H1 (cell line): ENCODE results near the gene SPATS2L. TPM values are rescaled to one million over a fixed set of nuclear protein-coding genes. Genes with fewer than 3 reads are reported as not detected.

ENCODE experiments used
- CTCF ChIA-PET: fragments of 300-600 bp; sonication (Branson Sonifier 250); formaldehyde crosslinking; loops from one replicate; lab custom pipeline; 2021; ENCODE audit not compliant: partially characterized antibody; lab: Charles Lee
- POLR2A ChIA-PET: fragments of 300-600 bp; sonication (Branson Sonifier 250); formaldehyde crosslinking; loops from one replicate; lab custom pipeline; 2021; ENCODE audit warnings: inconsistent platforms; ENCODE audit not compliant: partially characterized antibody; lab: Charles Lee
- DNase-seq, 2 experiments: peaks; one replicate each; pipeline versions ENCODE4 v3.0.0 to v3.0.0-alpha.2; 2010 to 2022; ENCODE audit warnings: low spot score in 2 of 2, low read depth in 1 of 2, mixed read lengths in 1 of 2
- FAIRE-seq: peaks from 2 replicates; lab custom pipeline; 2011; peaks lifted over from hg19 to GRCh38; lab: Jason Lieb, UNC
- H2AFZ ChIP-seq: 2 replicates; pipeline ENCODE4 v1.8.1; 2012; ENCODE audit warnings: low read length, inconsistent platforms
- H2AK5ac ChIP-seq: 2 replicates; pipeline ENCODE4 v1.6.1; 2013; ENCODE audit warnings: low read depth, low read length
- H2BK120ac ChIP-seq: replicated peaks from 2 replicates; pipeline ENCODE3; 2013; ENCODE audit warnings: low read depth, low read length, inconsistent platforms
- H2BK12ac ChIP-seq: 2 replicates; pipeline ENCODE4 v1.6.1; 2013; ENCODE audit warnings: low read depth, low read length
- H2BK15ac ChIP-seq: 2 replicates; pipeline ENCODE4 v1.6.1; 2013; ENCODE audit warnings: low read length
- H2BK20ac ChIP-seq: 2 replicates; pipeline ENCODE4 v1.6.1; 2013; ENCODE audit warnings: low read length
- H2BK5ac ChIP-seq: 2 replicates; pipeline ENCODE4 v1.6.1; 2013; ENCODE audit warnings: low read depth, low read length
- H3K14ac ChIP-seq: 2 replicates; pipeline ENCODE4 v1.6.1; 2013; ENCODE audit warnings: inconsistent platforms; ENCODE audit not compliant: insufficient read length
- H3K18ac ChIP-seq: 2 replicates; pipeline ENCODE4 v1.6.1; 2013; ENCODE audit warnings: low read length; ENCODE audit errors: extremely low read depth
- H3K23ac ChIP-seq: 2 replicates; pipeline ENCODE4 v1.6.1; 2013; ENCODE audit warnings: inconsistent platforms; ENCODE audit not compliant: insufficient read length
- H3K23me2 ChIP-seq: 2 replicates; pipeline ENCODE4 v1.6.1; 2013; ENCODE audit warnings: low read depth, low read length
- H3K27ac ChIP-seq: 2 replicates; pipeline ENCODE4 v1.6.1; 2011; ENCODE audit warnings: low read depth, low read length, inconsistent platforms
- H3K27me3 ChIP-seq, 4 experiments: replicated peaks in 1 of 4; 1 replicate in 1 of 4; 2 replicates in 3 of 4; pipeline versions ENCODE4 v1.6.1 to v1.8.1; 2011 to 2013; ENCODE audit warnings: low read length in 3 of 4, mild to moderate bottlenecking in 3 of 4, inconsistent platforms in 2 of 4, mixed read lengths in 2 of 4, moderate library complexity in 1 of 4; ENCODE audit not compliant: control insufficient read depth in 3 of 4, insufficient read depth in 3 of 4; ENCODE audit errors: extremely low read depth in 1 of 4
- H3K36me3 ChIP-seq, 4 experiments: 2 replicates each; pipeline versions ENCODE4 v1.6.1 to v1.8.1; 2011 to 2013; ENCODE audit warnings: mild to moderate bottlenecking in 4 of 4, low read length in 3 of 4, moderate library complexity in 2 of 4, control low read depth in 1 of 4, inconsistent platforms in 1 of 4; ENCODE audit not compliant: insufficient read depth in 4 of 4, control insufficient read depth in 2 of 4
- H3K4ac ChIP-seq: replicated peaks from 2 replicates; pipeline ENCODE3; 2013; ENCODE audit warnings: low read length, low read depth, mixed read lengths, inconsistent platforms; ENCODE audit not compliant: insufficient read length
- H3K4me1 ChIP-seq, 4 experiments: replicated peaks in 1 of 4; 1 replicate in 1 of 4; 2 replicates in 3 of 4; pipeline versions ENCODE4 v1.6.1 to v1.8.1; 2011 to 2013; ENCODE audit warnings: low read length in 3 of 4, inconsistent platforms in 2 of 4, mixed read lengths in 1 of 4; ENCODE audit not compliant: insufficient read depth in 4 of 4, control insufficient read depth in 3 of 4
- H3K4me2 ChIP-seq, 2 experiments: 2 replicates each; pipeline versions ENCODE4 v1.6.1 to v1.8.1; 2011 to 2013; ENCODE audit warnings: low read depth in 2 of 2, low read length in 2 of 2, control low read depth in 1 of 2, inconsistent platforms in 1 of 2, mild to moderate bottlenecking in 1 of 2; ENCODE audit not compliant: insufficient read depth in 1 of 2
- H3K4me3 ChIP-seq, 4 experiments: fragments of 200-600, 300-600 bp in 1 of 4; sonication (generic), shearing (Covaris generic), sonication (Bioruptor Twin) in 1 of 4; 2 replicates each; pipeline versions ENCODE4 v1.5.1 to v1.8.1; 2011 to 2016; ENCODE audit warnings: low read length in 4 of 4, low read depth in 3 of 4, control low read depth in 2 of 4, inconsistent platforms in 2 of 4, mild to moderate bottlenecking in 2 of 4, mixed read lengths in 1 of 4, moderate library complexity in 1 of 4; ENCODE audit not compliant: insufficient read depth in 2 of 4; ENCODE audit errors: extremely low read depth in 1 of 4
- H3K56ac ChIP-seq: replicated peaks from 2 replicates; pipeline ENCODE3; 2013; ENCODE audit warnings: low read depth, mild to moderate bottlenecking, mixed read lengths, low read length, inconsistent platforms; ENCODE audit not compliant: insufficient read length
- H3K79me1 ChIP-seq: 2 replicates; pipeline ENCODE4 v1.6.1; 2013; ENCODE audit warnings: low read depth, low read length, control low read depth
- H3K79me2 ChIP-seq, 2 experiments: 2 replicates each; pipeline versions ENCODE4 v1.6.1 to v1.8.1; 2012 to 2013; ENCODE audit warnings: low read length in 2 of 2, mild to moderate bottlenecking in 2 of 2, inconsistent platforms in 1 of 2; ENCODE audit not compliant: insufficient read depth in 2 of 2, control insufficient read depth in 1 of 2
- H3K9ac ChIP-seq, 4 experiments: replicated peaks in 1 of 4; 1 replicate in 1 of 4; 2 replicates in 3 of 4; pipeline versions ENCODE4 v1.6.1 to v1.8.1; 2011 to 2013; ENCODE audit warnings: low read depth in 3 of 4, low read length in 3 of 4, control low read depth in 2 of 4, mild to moderate bottlenecking in 2 of 4, moderate library complexity in 2 of 4, inconsistent platforms in 1 of 4; ENCODE audit errors: extremely low read depth in 1 of 4
- H3K9me3 ChIP-seq, 2 experiments: 2 replicates each; pipeline versions ENCODE4 v1.6.1 to v1.8.1; 2012 to 2013; ENCODE audit warnings: mild to moderate bottlenecking in 2 of 2, moderate library complexity in 2 of 2, control low read depth in 1 of 2, inconsistent platforms in 1 of 2, low read depth in 1 of 2, low read length in 1 of 2, mixed read lengths in 1 of 2; ENCODE audit not compliant: insufficient read depth in 2 of 2
- H4K20me1 ChIP-seq, 2 experiments: replicated peaks in 1 of 2; 2 replicates each; pipeline versions ENCODE3 to v1.8.1; 2011 to 2013; ENCODE audit warnings: inconsistent platforms in 2 of 2, low read length in 2 of 2, mild to moderate bottlenecking in 1 of 2; ENCODE audit not compliant: insufficient read depth in 2 of 2, control insufficient read depth in 1 of 2
- H4K5ac ChIP-seq: 2 replicates; pipeline ENCODE4 v1.6.1; 2013; ENCODE audit warnings: low read length, low read depth, mixed read lengths, inconsistent platforms; ENCODE audit not compliant: insufficient read length
- H4K8ac ChIP-seq: 2 replicates; pipeline ENCODE4 v1.8.0; 2013; ENCODE audit warnings: mild to moderate bottlenecking, moderate library complexity, low read length, inconsistent platforms; ENCODE audit not compliant: insufficient read depth; ENCODE audit errors: extremely low read depth
- H4K91ac ChIP-seq: replicated peaks from 2 replicates; pipeline ENCODE3; 2013; ENCODE audit warnings: low read length, mixed read lengths, inconsistent platforms; ENCODE audit not compliant: insufficient read length
- EP300 ChIP-seq, 2 experiments: IDR thresholded peaks; 1 replicate in 1 of 2; 2 replicates in 1 of 2; pipeline ENCODE4 v1.6.1; 2011 to 2012; ENCODE audit warnings: low read depth in 2 of 2, low read length in 2 of 2, mild to moderate bottlenecking in 2 of 2, borderline replicate concordance in 1 of 2, inconsistent platforms in 1 of 2, moderate library complexity in 1 of 2
- FOSL1 ChIP-seq: IDR thresholded peaks from 2 replicates; pipeline ENCODE4 v1.6.1; 2011; ENCODE audit warnings: mild to moderate bottlenecking, low read depth, low read length, moderate library complexity; ENCODE audit not compliant: insufficient read depth
- GABPA ChIP-seq: IDR thresholded peaks from 2 replicates; pipeline ENCODE4 v1.6.1; 2011; ENCODE audit warnings: mild to moderate bottlenecking, low read length, moderate library complexity, borderline replicate concordance; ENCODE audit not compliant: insufficient read depth
- NANOG ChIP-seq: IDR thresholded peaks from 2 replicates; pipeline ENCODE4 v1.6.1; 2011; ENCODE audit warnings: low read length, low read depth, mild to moderate bottlenecking, inconsistent platforms; ENCODE audit not compliant: insufficient read depth, poor library complexity, severe bottlenecking
- PHF8 ChIP-seq: fragments of 200-600 bp; sonication (generic); conservative IDR thresholded peaks from 2 replicates; pipeline ENCODE4 v1.7.1; 2012; ENCODE audit warnings: low read depth, mild to moderate bottlenecking, inconsistent platforms, low read length, moderate library complexity
- POLR2AphosphoS5 ChIP-seq: IDR thresholded peaks from 2 replicates; pipeline ENCODE4 v1.6.1; 2011; ENCODE audit warnings: low read depth, low read length
- POU5F1 ChIP-seq: IDR thresholded peaks from 2 replicates; pipeline ENCODE4 v1.6.1; 2011; ENCODE audit warnings: low read depth, mild to moderate bottlenecking, low read length, moderate library complexity
- RAD21 ChIP-seq, 2 experiments: IDR thresholded peaks in 1 of 2; conservative IDR thresholded peaks in 1 of 2; 2 replicates each; pipeline ENCODE4 v1.6.1; 2011; ENCODE audit warnings: low read depth in 2 of 2, low read length in 2 of 2, improper control_type of control experiment in 1 of 2, inconsistent platforms in 1 of 2, mild to moderate bottlenecking in 1 of 2, moderate library complexity in 1 of 2
- RBBP5 ChIP-seq: IDR thresholded peaks from 2 replicates; pipeline ENCODE4 v1.7.1; 2012; ENCODE audit warnings: low read depth, mild to moderate bottlenecking, inconsistent platforms, low read length, moderate library complexity, borderline replicate concordance
- SIN3A ChIP-seq, 2 experiments: IDR thresholded peaks in 1 of 2; conservative IDR thresholded peaks in 1 of 2; 2 replicates each; pipeline ENCODE4 v1.6.1; 2011 to 2012; ENCODE audit warnings: low read length in 2 of 2, improper control_type of control experiment in 1 of 2, low read depth in 1 of 2, mild to moderate bottlenecking in 1 of 2
- SP4 ChIP-seq: IDR thresholded peaks from 2 replicates; pipeline ENCODE4 v1.6.1; 2012; ENCODE audit warnings: low read length, inconsistent platforms
- SUZ12 ChIP-seq: fragments of 200-600 bp; sonication (generic); IDR thresholded peaks from 2 replicates; pipeline ENCODE4 v1.6.1; 2012; ENCODE audit warnings: mild to moderate bottlenecking, inconsistent platforms, low read length, moderate library complexity, mixed read lengths
- TEAD4 ChIP-seq: IDR thresholded peaks from 2 replicates; pipeline ENCODE4 v1.6.1; 2012; ENCODE audit warnings: low read depth, low read length, inconsistent platforms, mixed read lengths
- WGBS, 2 experiments: shearing (Covaris generic) in 1 of 2; methylation state at CpG; one replicate each; pipeline versions ENCODE4 v1.1.6 to v1.1.7; 2013 to 2015; ENCODE audit warnings: low lambda C conversion rate in 2 of 2, mixed read lengths in 2 of 2, inconsistent platforms in 1 of 2, low coverage in 1 of 2, missing lambda C conversion rate in 1 of 2; ENCODE audit not compliant: insufficient replicate concordance in 2 of 2, insufficient coverage in 1 of 2, insufficient read length in 1 of 2; ENCODE audit errors: extremely low coverage in 1 of 2, missing lambda C conversion rate in 1 of 2; 5-methylcytosine and 5-hydroxymethylcytosine counted together
- polyA plus RNA-seq, 7 experiments: library from polyadenylated mRNA; depleted of rRNA in 3 of 7; stranded (reverse) in 5 of 7; unstranded in 2 of 7; fragments of >200 nt in 5 of 7; fragments of 200-250 nt in 2 of 7; gene quantifications; 1 replicate in 5 of 7; 2 replicates in 1 of 7; 4 replicates in 1 of 7; pipeline versions ENCODE4 v1.2.1 to v1.2.3, GENCODE V29; 2011 to 2013; ENCODE audit warnings: missing spikeins in 2 of 7, mixed read lengths in 2 of 7
- total RNA-seq: library from RNA; stranded (reverse); fragmentation: NEBNext Ultra II Directional; extraction: Animal tissue kit (Norgen Biotek cat#: 25700); gene quantifications from 2 replicates; pipeline ENCODE4 v1.2.1, GENCODE V29; 2021

The SPATS2L gene
- total and polyA plus RNA-seq, 2 of the 8 experiments (the other 6 are each of a cell fraction or from before 2014, with no cell fraction given), result 67.3 to 189 TPM

GRCh38 chr2:200263279-200263678 is 43.2 kb upstream of the SPATS2L start:
- Histone ChIP-seq H2BK120ac (no peak overlapping the region), H2AFZ (no peak overlapping the region), H3K36me3 (no peaks in the 10 kb centered on the region), H4K5ac (no peak overlapping the region), H3K27me3 (no peaks in the 10 kb centered on the region), H3K23ac (no peak overlapping the region), H2BK20ac (no peak overlapping the region), H3K56ac (no peak overlapping the region), H3K79me2 (no peaks in the 10 kb centered on the region), H3K4me2 (no peak overlapping the region), H3K4ac (no peak overlapping the region), H3K9ac (no peak overlapping the region), H2BK5ac (no peak overlapping the region), H3K4me1 (no peaks in the 10 kb centered on the region; a peak in 1 of 7 replicates), H3K27ac (no peak overlapping the region), H2BK15ac (0 out of 2 replicates have a peak overlapping the region, but pooled peaks have one; percentile 47), H3K4me3 (no peak overlapping the region), H3K79me1 (no peaks in the 10 kb centered on the region), H4K91ac (no peak overlapping the region), H3K9me3 (peaks cover 6 to 10% of the 10 kb centered on the region in 2 experiments; a peak in 2 of 4 replicates), H4K8ac (no peak overlapping the region), H3K18ac (no peak overlapping the region), H4K20me1 (no peaks in the 10 kb centered on the region), H2AK5ac (no peak overlapping the region), H3K14ac (no peak overlapping the region), H2BK12ac (no peak overlapping the region), H3K23me2 (no peaks in the 10 kb centered on the region)
- DNase-seq, result no peak
- CTCF ChIA-PET, result interaction anchor here (0.5 kb wide), 1 partner anchor 223 kb away, joined by 3 read pairs; no protein-coding TSS in a partner anchor
- WGBS, 2 experiments, result 100% methylated on average over 1 of the region's 1 CpG; no CpG with 5 or more reads in 1 of the 2 experiments
- FAIRE-seq, result no peak
- POLR2A ChIA-PET, result interaction anchor here (1.0 kb wide), 1 partner anchor 91 kb away, joined by 3 read pairs; no protein-coding TSS in a partner anchor
- no peak for TF ChIP-seq SP4
- TF ChIP-seq RAD21 (IDR thresholded peaks at IDR 0.05 in 1 of 2, conservative IDR thresholded peaks at IDR 0.05 in 1 of 2; ENCODE audit: low read depth in 2 of 2, low read length in 2 of 2), result no peak
- no peak for TF ChIP-seq GABPA
- TF ChIP-seq SUZ12, result no peak
- no peak for TF ChIP-seq POU5F1
- TF ChIP-seq POLR2AphosphoS5, result no peak
- TF ChIP-seq FOSL1, result no peak
- no peak for TF ChIP-seq SIN3A (conservative IDR thresholded peaks at IDR 0.05 in 1 of 2, IDR thresholded peaks at IDR 0.05 in 1 of 2; ENCODE audit: low read depth in 1 of 2, low read length in 2 of 2)
- TF ChIP-seq PHF8, result no peak
- no peak for TF ChIP-seq EP300 (IDR thresholded peaks at IDR 0.05; ENCODE audit: borderline replicate concordance in 1 of 2, low read depth in 2 of 2, low read length in 2 of 2)
- no peak for TF ChIP-seq TEAD4
- no peak for TF ChIP-seq NANOG
- no peak for TF ChIP-seq RBBP5
